NB4 (cell line): Measurements from ENCODE around the gene STMN3.
A peak's percentile ranks its signal among the peaks of the same experiment; 100 is the strongest.
"Not testable (repeated sequence)": the region's sequence is repeated elsewhere in the genome, so short reads cannot be mapped to it uniquely, and the experiment has no call there.

Source experiments
- DNase-seq: peaks from one replicate; pipeline ENCODE4 v3.0.0; 2010; ENCODE audit warnings: low read depth
- H3K4me3 ChIP-seq: one replicate; pipeline ENCODE4 v1.5.1; 2011; ENCODE audit warnings: mild to moderate bottlenecking, low read depth, low read length, moderate library complexity
- CTCF ChIP-seq: IDR thresholded peaks from one replicate; pipeline ENCODE4 v1.5.1; 2012; ENCODE audit warnings: low read depth, low read length
- MAX ChIP-seq: IDR thresholded peaks from 2 replicates; pipeline ENCODE4 v1.6.1; 2011; ENCODE audit warnings: low read depth, low read length
- MYC ChIP-seq: IDR thresholded peaks from 2 replicates; pipeline ENCODE4 v1.6.1; 2011; ENCODE audit warnings: low read depth, low read length
- POLR2A ChIP-seq: IDR thresholded peaks from 2 replicates; pipeline ENCODE4 v1.6.1; 2011; ENCODE audit warnings: mild to moderate bottlenecking; ENCODE audit not compliant: insufficient read length; ENCODE audit errors: extremely low read depth

Gene STMN3

GRCh38 chr20:63653974-63654668 is 897 bp upstream of the STMN3 start:
- no peak overlapping the region for H3K4me3 ChIP-seq
- no peak for DNase-seq
- TF ChIP-seq CTCF, result no peak
- TF ChIP-seq MYC, result no peak
- no peak for TF ChIP-seq POLR2A

GRCh38 chr20:63652192-63652980 is 838 bp downstream of the STMN3 start:
- TF ChIP-seq POLR2A (no peak), MAX (no peak), CTCF (no peak)
- peak; percentile 57 for DNase-seq
- no peak overlapping the region for H3K4me3 ChIP-seq

GRCh38 chr20:63651942-63652191 is 1.4 kb downstream of the STMN3 start:
- TF ChIP-seq CTCF (no peak), MYC (no peak), MAX (no peak), POLR2A (no peak)
- DNase-seq, result no peak
- H3K4me3 ChIP-seq, result no peak overlapping the region

- H3K4me3 ChIP-seq, DNase-seq: not testable (repeated sequence)
Observed at GRCh38 chr20:63650486-63650885, 2.7 kb downstream of the STMN3 start.

- TF ChIP-seq MYC (no peak), POLR2A (no peak), CTCF (no peak), MAX (no peak)
- no peak for DNase-seq
- no peak overlapping the region for H3K4me3 ChIP-seq
Observed at GRCh38 chr20:63648895-63649589, 4.2 kb downstream of the STMN3 start.

GRCh38 chr20:63648190-63648589 is 5.0 kb downstream of the STMN3 start:
- TF ChIP-seq CTCF (no peak), MYC (no peak), MAX (no peak), POLR2A (no peak)
- DNase-seq, result no peak
- H3K4me3 ChIP-seq, result no peak overlapping the region
